HAP-1 (cell line): ENCODE data around the gene DGKH.
"Not testable (repeated sequence)": the region's sequence is repeated elsewhere in the genome, so short reads cannot be mapped to it uniquely, and the experiment has no call there.

Source experiments
- DNase-seq, 2 experiments: peaks; one replicate each; pipeline ENCODE4 v3.0.0-alpha.2; 2016 to 2020; ENCODE audit warnings: low spot score in 2 of 2
- H3K27me3 ChIP-seq: fragments of 250-450 bp; sonication (Bioruptor Pico); 2 replicates; pipeline ENCODE4 v1.5.1; 2020; ENCODE audit warnings: low read depth, mild to moderate bottlenecking, moderate library complexity
- H3K36me3 ChIP-seq: fragments of 250-450 bp; sonication (Bioruptor Pico); replicated peaks from 2 replicates; pipeline ENCODE4 v1.5.1; 2020; ENCODE audit warnings: mild to moderate bottlenecking
- H3K4me1 ChIP-seq: fragments of 250-450 bp; sonication (Bioruptor Pico); 2 replicates; pipeline ENCODE4 v1.5.1; 2020; ENCODE audit warnings: mild to moderate bottlenecking
- H3K4me3 ChIP-seq: fragments of 250-450 bp; sonication (Bioruptor Pico); 2 replicates; pipeline ENCODE4 v1.5.1; 2020; ENCODE audit warnings: mild to moderate bottlenecking, moderate library complexity
- H3K9me3 ChIP-seq: fragments of 250-450 bp; sonication (Bioruptor Pico); 2 replicates; pipeline ENCODE4 v1.5.1; 2020; ENCODE audit warnings: mild to moderate bottlenecking, moderate library complexity
- in situ Hi-C: fragments of 300-500 bp; cut with MboI; formaldehyde crosslinking; loops from 3 replicates; pipeline ENCODE4 v1.14.3; 2020; ENCODE audit warnings: low sequenced_read_pairs, inconsistent platforms, mixed read lengths

Gene DGKH

DNA sequence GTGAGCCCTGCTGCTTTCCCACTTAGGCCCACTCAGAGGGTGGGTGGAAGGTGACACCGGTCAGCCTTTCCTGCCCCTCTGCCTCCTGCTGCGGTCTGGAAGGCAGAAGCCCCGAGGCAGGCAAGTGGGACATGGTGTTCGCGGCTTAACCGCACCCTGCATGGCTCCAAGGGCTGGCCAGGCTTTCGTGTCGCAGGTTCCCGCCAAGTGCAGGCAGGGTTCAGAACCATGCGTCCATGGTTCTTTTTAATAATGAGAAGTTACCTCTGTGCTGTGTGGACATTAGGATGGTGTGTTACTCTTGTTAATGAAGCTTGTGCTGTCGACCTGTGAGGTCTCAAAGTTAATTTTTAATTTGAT, 986 bp downstream of the DGKH start:
- H3K9me3 ChIP-seq = no peaks in the 10 kb centered on the region
- in situ Hi-C loops = no loop called here
- DNase-seq = no peak

DNA sequence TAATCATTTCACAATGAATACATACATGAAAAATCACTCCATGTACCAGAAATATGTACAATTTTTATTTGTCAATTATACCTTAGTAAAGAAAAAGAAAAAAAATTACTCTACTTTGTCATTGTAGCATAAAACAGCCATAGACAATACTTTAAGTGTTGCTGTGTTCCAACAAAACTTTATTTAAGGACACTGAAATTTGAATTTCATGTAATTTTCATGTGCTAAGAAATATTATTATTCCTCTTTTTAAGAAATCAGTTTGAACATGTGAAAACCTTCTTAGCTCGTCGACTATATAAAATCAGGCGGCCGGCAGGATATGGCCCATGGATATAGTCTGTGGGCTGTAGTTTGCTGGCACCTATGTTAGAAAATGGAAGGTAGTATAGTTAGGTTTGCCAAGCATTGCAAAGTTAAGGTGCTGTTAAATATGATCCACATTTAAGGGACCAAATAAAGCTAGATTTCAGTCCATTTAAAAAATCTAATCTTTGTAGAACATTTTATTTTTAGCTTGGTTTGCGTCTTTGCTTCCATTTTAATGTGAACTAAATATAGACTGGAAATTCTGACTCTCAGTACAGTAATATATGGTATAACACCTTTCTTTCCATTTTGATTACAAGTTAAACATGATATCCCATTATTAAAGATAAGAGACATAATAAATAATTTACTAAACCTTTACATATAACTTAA, 6.5 kb downstream of the DGKH start:
- Histone ChIP-seq H3K4me1 (peaks cover 2% of the 10 kb centered on the region), H3K9me3 (no peaks in the 10 kb centered on the region), H3K36me3 (no peaks in the 10 kb centered on the region; the same call in 1 of the 2 replicates), H3K4me3 (no peak overlapping the region), H3K27me3 (no peaks in the 10 kb centered on the region)
- no peak for DNase-seq
- in situ Hi-C loops = no loop called here

More for the DNA sequence above, 986 bp downstream of the DGKH start:
- Histone ChIP-seq H3K27me3 (no peaks in the 10 kb centered on the region), H3K4me3 (peak overlapping the region; percentile 76), H3K36me3 (no peaks in the 10 kb centered on the region), H3K4me1 (peaks cover 27% of the 10 kb centered on the region)

DNA sequence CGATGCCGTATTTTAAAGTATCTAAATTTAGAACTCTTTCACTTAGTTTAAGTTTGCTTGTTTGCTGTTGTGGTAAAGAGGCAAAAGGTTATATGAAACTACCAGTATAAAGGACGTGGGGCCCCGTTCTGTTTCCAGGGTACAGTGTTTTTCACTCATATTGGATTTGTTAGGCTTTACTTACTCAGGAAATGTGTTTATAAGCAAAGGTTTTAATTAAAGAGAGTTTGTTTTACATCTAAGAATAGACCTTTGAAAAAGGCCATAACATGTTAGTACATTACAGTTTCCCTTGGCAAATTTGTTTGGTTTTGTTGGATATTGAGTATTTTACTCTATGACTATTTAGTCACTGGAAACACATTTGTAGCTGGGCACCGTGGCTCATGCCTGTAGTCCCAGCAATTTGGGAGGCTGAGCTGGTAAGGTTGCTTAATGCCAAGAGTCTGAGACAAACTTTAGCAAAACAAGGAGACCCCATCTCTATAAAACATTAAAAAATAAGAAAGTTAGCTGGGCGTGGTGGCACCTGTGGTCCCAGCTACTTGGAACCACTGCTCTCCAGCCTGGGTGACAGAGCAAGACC, 7.1 kb downstream of the DGKH start:
- H3K4me3 ChIP-seq = no peak overlapping the region
- in situ Hi-C loops = no loop called here

DNA sequence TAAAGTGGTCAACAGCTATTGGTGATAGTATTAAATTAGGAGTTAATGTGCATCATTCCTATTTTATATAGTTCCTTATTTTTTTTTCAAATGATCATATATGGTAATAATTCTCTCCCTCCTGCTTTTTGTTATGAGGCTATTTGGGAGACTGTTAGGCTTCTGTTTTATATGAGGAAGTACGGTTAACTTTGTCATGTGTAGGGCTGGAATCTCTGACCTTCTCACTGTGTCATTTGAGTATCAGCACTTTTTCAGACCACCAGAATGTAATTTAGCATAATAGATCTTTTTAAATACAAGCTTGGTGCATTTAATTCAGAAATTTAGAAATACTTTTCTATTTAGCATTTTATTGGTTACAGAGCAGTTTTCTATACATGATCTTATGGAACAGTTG, 7.7 kb downstream of the DGKH start:
- H3K4me1 ChIP-seq = no peaks in the 10 kb centered on the region

More for the DNA sequence above, 7.1 kb downstream of the DGKH start:
- H3K9me3 ChIP-seq = no peaks in the 10 kb centered on the region
- no peak for DNase-seq
- H3K4me1 ChIP-seq = peaks cover 2% of the 10 kb centered on the region
- H3K36me3 ChIP-seq = no peaks in the 10 kb centered on the region; the same call in 1 of the 2 replicates
- no peaks in the 10 kb centered on the region for H3K27me3 ChIP-seq

DNA sequence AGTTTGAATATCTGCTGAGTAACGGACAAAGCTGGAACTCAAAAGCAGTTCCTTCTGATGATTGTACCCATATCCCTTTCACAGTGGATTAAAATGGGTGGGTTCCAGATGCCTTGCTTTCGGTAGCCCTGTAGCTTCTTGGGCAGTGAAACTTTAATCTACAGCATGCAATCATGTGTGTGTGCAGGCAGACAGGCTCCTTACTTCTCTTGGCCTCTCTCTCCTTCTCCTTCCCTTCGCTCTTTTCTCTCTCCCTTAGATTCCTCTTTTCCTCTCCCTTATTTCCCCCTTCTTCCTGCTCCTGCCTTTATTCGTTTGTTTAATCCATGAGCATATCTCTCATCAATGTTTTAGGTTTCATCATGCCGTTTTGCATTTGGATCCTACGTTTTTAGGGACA, 8.1 kb downstream of the DGKH start:
- Histone ChIP-seq H3K4me1 (peaks cover 3% of the 10 kb centered on the region; the same call in 1 of the 2 replicates), H3K4me3 (no peak overlapping the region), H3K36me3 (no peaks in the 10 kb centered on the region; the same call in 1 of the 2 replicates), H3K27me3 (no peaks in the 10 kb centered on the region), H3K9me3 (no peaks in the 10 kb centered on the region)
- no peak for DNase-seq
- in situ Hi-C loops = no loop called here

More for the DNA sequence above, 7.7 kb downstream of the DGKH start:
- DNase-seq = no peak
- Histone ChIP-seq H3K27me3 (no peaks in the 10 kb centered on the region), H3K36me3 (no peaks in the 10 kb centered on the region; the same call in 1 of the 2 replicates), H3K4me3 (no peak overlapping the region), H3K9me3 (no peaks in the 10 kb centered on the region)
- in situ Hi-C loops = no loop called here

DNA sequence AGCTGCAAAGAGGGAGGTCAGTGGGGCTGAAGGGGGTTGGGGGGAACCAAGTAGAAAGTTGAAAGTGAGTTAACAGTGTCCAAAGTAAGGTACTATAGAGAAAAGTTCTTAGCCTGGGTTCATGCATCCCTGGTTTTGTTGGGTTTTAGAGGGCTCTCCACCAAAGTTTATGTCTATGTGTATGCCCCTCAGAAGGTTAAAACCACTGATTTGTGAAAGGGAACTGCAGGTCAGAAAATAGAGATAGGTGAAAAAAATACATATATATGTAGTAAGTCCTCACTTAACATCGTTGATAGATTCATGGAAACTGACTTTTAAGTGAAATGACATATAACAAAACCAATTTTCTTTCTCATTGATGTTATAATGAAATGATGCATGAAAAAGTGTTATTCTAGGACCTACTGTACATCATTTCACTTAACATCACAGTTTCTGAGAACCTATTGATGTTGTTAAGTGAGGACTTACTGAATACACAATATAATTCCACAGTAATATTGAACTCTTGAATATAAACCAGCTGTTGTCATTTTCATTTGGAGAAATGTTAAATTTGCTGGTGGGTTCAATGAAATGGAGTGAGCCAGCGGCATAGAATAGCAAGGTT, 9.6 kb downstream of the DGKH start:
- no peaks in the 10 kb centered on the region for H3K9me3 ChIP-seq
- no peaks in the 10 kb centered on the region for H3K27me3 ChIP-seq
- H3K36me3 ChIP-seq = no peaks in the 10 kb centered on the region; the same call in 1 of the 2 replicates
- peaks cover 4% of the 10 kb centered on the region; the same call in 1 of the 2 replicates for H3K4me1 ChIP-seq
- in situ Hi-C loops = no loop called here
- no peak for DNase-seq
- no peak overlapping the region for H3K4me3 ChIP-seq

DNA sequence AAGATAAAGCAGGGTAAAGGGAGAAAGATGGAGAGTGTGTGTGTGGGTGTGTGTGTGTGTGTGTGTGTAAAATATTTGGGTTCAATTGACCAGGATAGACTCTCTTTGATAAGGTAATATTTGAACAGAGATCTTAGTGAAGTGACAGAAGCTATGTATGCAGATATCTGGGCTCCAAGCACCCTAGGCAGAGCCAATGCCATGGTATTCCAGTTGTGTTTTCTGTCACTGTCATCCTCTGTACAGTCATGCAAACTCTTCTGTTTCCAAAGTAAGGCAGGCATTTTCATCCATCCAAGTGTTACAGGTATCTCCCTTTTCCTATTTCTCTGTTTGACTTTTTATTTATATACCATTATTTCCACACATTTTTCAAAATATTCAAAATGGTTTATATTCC, 13.5 kb downstream of the DGKH start:
- DNase-seq = no peak
- Histone ChIP-seq H3K9me3 (no peaks in the 10 kb centered on the region), H3K27me3 (no peaks in the 10 kb centered on the region), H3K4me1 (peaks cover 4% of the 10 kb centered on the region; the same call in 1 of the 2 replicates), H3K4me3 (no peak overlapping the region), H3K36me3 (no peaks in the 10 kb centered on the region; the same call in 1 of the 2 replicates)
- in situ Hi-C loops = no loop called here

DNA sequence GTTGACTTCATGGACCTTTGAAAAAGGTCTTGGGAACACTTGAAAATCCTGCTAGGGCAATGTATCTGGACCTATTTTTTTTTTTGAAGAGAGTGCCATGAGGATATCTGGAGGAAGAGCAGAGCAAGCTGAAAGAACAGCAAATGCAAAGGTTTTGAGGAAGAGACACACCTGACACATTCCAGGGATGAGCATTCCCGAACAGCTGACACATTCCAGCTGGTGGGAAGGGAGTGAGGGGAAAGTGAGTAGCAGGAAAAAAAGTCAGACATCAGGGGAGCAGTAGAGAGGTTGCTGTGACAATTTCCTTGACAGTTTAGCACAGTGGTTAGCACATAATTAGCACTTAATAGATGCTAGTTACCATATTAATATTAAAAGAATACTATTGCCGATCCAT, 14.7 kb downstream of the DGKH start:
- H3K9me3 ChIP-seq = no peaks in the 10 kb centered on the region
- in situ Hi-C loops = no loop called here
- DNase-seq = no peak
- no peaks in the 10 kb centered on the region; the same call in 1 of the 2 replicates for H3K36me3 ChIP-seq
- no peak overlapping the region for H3K4me3 ChIP-seq
- H3K4me1 ChIP-seq = peaks cover 4% of the 10 kb centered on the region; the same call in 1 of the 2 replicates
- no peaks in the 10 kb centered on the region for H3K27me3 ChIP-seq

DNA sequence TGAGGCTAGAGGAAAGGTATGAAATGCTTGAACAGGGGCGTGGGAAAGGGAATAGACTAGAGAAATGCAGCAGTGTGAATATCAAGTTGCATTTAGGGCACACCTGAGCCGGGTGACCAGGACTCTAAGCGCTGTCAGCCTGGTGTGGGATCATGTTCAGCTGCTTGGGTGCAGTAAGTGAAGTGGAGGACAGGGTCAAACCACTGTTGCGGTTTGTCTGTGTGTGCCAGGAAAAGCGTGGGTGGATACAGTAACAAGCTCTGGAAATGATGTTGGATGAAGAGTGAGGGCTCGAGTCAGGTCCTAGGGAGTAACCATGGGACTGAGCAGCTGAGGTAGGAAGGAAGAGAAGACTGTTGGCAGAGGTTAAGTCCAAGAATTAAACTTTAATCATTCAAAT, 15.8 kb downstream of the DGKH start:
- Histone ChIP-seq H3K4me1 (peaks cover 6% of the 10 kb centered on the region; the same call in 1 of the 2 replicates), H3K4me3 (no peak overlapping the region), H3K27me3 (no peaks in the 10 kb centered on the region), H3K9me3 (no peaks in the 10 kb centered on the region), H3K36me3 (no peaks in the 10 kb centered on the region)
- DNase-seq = no peak
- in situ Hi-C loops = no loop called here

DNA sequence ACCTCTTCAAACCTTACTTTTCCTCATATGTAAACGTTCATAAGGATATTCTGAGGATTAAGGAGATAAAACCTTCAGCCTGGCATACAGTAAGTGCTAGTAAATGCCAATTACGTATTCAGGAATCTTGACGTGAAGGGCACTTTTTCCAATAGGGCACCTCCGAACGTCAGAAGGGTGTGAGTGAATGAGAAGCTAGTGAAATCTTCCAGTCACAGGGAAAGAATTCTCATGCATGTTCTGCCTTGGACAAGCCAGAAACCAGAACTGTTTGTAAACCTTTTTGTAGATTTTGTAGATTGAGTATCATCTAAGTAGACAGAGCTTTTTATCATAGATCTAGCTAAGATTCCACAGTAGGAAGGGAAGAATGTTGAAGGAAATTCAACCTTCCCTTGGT, 16.5 kb downstream of the DGKH start:
- in situ Hi-C loops = no loop called here
- no peak for DNase-seq
- Histone ChIP-seq H3K4me3 (no peak overlapping the region), H3K4me1 (peaks cover 6% of the 10 kb centered on the region; the same call in 1 of the 2 replicates), H3K36me3 (no peaks in the 10 kb centered on the region), H3K27me3 (no peaks in the 10 kb centered on the region), H3K9me3 (no peaks in the 10 kb centered on the region)

DNA sequence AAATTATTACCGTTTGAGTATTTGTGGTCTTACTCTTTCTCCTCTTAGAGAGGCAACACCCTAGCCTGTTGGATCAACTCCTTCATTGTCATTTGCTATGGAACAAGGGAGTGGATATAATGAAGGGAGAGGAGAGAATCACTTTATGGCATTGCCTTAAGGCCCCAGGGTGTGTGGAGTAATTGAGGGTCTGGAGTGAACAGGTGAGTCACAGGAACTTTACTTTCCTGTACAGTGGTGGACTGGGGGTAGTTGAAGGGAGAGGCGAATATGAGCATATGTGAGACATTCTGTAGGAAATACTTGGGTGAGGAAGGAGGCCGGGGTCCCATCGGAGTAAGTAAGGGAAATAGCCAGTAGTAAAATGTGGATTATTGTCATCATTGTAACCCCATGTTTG, 17.0 kb downstream of the DGKH start:
- no peak for DNase-seq
- H3K9me3 ChIP-seq = no peaks in the 10 kb centered on the region
- no peak overlapping the region for H3K4me3 ChIP-seq
- no peaks in the 10 kb centered on the region for H3K36me3 ChIP-seq
- no peaks in the 10 kb centered on the region for H3K27me3 ChIP-seq
- in situ Hi-C loops = no loop called here
- peaks cover 6% of the 10 kb centered on the region; the same call in 1 of the 2 replicates for H3K4me1 ChIP-seq

DNA sequence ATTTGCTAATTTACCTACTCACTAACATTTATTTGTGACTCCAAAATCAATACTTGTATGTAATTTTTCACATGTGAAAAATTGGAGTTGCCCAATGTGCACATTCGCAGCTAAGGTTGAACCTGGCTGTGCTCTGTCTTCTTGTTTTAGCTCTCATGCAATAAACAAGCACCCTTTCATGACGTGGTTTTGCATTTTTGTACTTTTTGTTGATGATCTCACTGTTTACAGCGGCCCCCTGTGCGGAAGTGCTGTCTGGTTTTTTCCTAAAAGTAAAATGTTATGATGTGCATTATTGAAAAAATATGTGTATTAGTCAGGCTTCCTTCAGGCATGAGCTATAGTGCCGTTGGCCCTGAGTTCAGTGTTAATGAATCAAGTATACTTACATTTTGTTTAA, 18.1 kb downstream of the DGKH start:
- Histone ChIP-seq H3K4me3 (no peak overlapping the region), H3K9me3 (no peaks in the 10 kb centered on the region), H3K36me3 (no peaks in the 10 kb centered on the region), H3K4me1 (peaks cover 4% of the 10 kb centered on the region; the same call in 1 of the 2 replicates), H3K27me3 (no peaks in the 10 kb centered on the region)
- in situ Hi-C loops = no loop called here
- no peak for DNase-seq

DNA sequence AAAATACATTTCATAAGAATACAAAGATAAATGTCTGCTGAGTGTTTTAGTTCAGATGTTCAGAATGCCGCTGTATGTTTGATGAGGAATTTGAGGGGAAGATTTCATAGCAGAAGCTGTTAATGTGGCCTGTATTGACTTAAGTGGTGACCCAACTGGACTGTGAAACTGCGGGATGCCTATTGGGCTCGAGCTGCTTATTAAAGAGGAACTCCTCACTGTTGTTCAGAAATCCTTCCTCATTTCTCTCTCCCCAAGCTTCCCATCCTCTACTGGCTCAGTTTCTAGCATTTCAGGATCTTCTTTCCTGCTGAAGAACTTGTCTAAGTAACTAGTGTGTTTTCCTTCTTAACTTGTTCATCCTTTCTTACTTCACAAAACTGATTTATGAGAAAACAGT, 20.4 kb downstream of the DGKH start:
- peaks cover 2% of the 10 kb centered on the region; the same call in 1 of the 2 replicates for H3K4me1 ChIP-seq
- H3K27me3 ChIP-seq = no peaks in the 10 kb centered on the region
- DNase-seq = no peak
- no peak overlapping the region for H3K4me3 ChIP-seq
- H3K36me3 ChIP-seq = no peaks in the 10 kb centered on the region
- in situ Hi-C loops = no loop called here
- H3K9me3 ChIP-seq = no peaks in the 10 kb centered on the region

DNA sequence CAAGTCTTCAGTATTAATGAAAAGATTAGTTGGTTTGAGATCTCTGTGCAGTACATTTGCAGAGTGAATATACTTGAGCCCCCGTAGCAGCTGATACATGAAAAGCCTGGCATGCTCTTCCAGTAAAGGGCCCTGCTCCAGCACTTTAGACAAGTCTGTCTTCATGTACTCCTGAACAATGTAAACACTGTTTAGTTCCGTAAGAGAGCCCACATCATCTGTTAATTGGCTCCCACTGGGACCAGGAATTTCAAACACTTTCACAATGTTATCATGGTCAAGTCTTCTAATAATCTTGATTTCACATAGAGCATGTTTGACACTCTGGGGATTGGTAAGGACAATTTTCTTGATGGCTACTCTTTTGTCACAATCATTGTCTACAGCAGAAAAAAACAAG, 22.2 kb downstream of the DGKH start:
- DNase-seq, H3K27me3 ChIP-seq, H3K9me3 ChIP-seq, H3K4me3 ChIP-seq, H3K36me3 ChIP-seq, in situ Hi-C loops, H3K4me1 ChIP-seq: not testable (repeated sequence)
